ENCODE data around the gene NTNG1.
"Not testable (repeated sequence)": the region's sequence is repeated elsewhere in the genome, so short reads cannot be mapped to it uniquely, and the experiment has no call there.

The NTNG1 gene

DNA sequence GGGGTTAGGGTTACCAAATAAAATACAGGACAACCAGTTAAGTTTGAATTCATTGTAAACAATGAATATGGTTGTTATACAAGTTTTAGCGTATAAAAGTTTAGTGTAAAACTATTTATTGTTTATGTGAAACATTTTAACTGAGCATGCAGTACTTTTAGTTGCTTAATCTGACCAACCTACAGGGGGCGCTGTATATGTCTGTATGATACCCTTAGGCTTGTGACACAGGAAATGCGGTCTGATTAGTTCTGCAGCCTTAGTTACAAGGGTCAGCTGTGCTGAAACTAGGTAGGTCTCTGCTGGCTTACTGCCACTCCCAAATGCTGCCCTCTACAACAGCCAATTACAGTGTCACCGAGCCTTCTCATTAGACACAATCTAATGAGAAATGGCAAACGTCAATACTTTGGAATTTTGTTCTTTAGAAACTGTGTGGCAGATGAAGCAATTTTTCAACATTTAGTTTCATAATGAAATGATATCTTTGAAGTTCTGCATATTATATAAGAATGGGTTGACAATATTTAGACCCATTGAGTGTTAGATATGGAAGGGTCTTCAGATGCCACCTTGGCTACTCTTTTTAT is 56.2 kb downstream of the NTNG1 start:
- DNase-seq (ENCODE audit: low read depth in 2 of 2) = no peak

DNA sequence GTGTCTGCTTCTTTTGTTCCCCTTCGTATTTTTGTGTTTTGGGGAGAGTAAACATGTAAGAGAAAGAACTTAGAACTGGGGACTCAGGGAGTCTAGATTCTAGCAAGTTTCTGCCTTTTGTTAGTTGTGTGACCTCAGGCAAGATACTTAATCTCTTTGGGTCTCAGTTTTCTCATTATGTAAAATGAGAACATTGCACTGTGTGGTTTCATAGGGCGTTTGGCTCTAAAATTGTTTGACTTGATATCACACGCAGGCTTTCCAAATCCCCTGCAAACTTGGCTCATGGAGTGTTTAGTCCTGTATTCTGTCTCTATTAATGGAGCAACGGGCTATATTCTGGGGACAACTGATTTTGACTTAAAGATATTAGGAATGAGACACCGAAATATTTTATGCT is 57.7 kb downstream of the NTNG1 start:
- DNase-seq (ENCODE audit: low read depth in 2 of 2) = no peak

DNA sequence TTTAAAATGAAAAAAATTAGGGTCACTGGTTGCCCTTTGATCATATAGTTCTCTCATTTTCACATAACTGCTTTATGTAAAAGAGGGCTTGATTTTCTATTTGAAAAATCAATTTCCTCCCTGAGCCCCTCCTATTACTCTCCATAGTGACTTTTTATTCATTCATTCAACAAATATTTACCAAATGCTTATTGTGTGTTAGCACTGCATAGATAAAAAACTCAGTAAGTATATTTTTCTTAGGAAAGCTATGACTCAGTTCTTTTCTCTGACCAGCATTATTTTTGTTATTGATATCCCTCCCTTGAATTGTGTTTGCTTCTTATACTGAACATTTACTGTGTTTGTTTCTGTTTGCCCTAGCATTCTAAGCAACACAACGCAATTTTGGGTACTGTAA is 59.8 kb downstream of the NTNG1 start:
- no peak for DNase-seq (ENCODE audit: low read depth in 2 of 2)

DNA sequence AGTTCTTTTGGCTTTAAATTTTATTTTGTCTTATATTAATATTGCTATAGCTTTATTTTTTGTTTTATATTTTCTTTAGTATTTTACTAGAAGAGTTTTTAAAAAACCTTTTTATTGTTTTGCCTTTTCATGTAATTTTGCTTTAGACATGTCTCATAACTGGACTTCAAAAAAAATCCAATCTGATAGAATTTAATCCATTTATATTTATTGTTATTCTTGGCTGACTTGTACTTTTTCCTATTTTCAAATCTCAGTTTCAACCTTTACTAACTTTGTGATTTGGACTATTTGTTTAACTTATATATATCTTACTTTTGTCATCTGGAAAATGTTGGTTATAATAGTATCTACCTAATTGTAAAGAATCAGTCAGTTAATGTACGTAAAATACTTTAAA is 61.2 kb downstream of the NTNG1 start:
- DNase-seq (ENCODE audit: low read depth in 2 of 2) = no peak

DNA sequence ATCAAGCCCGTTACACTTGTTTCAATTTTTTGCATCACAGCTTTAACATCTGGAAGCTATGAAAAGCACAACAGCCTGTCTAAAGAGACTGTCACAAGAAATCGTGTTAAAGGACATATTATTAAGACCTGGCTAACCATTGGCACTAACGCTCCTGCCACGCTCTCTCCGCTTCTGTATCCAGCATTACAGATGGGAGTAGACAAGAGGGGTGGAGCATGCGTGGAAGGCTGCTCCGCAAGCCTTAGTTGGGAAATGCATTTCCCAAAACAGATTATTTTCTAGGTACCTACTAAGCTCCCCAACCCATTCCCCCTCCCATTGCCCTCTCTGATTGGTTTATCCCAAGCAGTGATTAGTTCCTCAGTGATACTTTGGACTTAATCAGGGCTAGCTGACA is 72.4 kb downstream of the NTNG1 start:
- DNase-seq (ENCODE audit: low read depth in 2 of 2) = no peak

DNA sequence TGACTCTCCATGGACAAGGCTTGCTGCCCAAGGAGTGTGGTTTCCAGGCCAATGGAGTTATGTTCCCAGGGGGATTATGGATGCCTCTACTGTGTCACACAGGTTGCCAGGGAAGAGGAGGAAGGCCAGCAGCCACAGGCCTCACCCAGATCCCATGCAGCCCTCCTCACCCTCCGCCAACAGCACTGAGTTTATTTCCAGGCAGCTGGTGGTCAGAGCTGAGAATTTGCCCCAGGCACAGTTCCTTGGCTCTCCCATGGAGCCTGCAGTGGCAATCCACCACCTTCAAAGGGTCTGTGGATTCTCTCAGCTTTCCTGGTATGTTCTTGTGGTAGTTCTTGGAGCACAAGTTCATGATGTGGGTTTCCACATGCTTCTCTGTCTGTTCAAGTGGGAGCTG is 79.2 kb downstream of the NTNG1 start:
- no peak for DNase-seq (ENCODE audit: low read depth in 2 of 2)

DNA sequence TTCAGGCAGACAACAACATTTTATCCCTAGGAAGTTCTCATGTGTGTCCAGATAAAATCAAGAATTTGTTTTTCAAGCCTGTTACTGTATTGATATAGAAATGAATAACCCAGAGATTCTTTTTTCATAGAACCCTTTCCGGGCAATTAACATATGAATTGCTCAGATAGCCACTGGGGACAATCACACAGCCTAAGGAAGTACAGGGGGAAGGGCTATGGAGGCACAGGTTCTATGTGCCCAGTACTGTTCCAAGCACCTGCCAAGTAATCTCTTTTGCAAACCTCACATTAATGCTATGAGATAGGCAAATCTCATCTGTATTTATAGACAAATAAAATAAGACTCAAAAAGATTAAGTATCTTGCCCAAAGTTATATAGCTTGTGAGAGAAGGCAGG is 84.9 kb downstream of the NTNG1 start:
- DNase-seq (ENCODE audit: low read depth in 2 of 2) = no peak

DNA sequence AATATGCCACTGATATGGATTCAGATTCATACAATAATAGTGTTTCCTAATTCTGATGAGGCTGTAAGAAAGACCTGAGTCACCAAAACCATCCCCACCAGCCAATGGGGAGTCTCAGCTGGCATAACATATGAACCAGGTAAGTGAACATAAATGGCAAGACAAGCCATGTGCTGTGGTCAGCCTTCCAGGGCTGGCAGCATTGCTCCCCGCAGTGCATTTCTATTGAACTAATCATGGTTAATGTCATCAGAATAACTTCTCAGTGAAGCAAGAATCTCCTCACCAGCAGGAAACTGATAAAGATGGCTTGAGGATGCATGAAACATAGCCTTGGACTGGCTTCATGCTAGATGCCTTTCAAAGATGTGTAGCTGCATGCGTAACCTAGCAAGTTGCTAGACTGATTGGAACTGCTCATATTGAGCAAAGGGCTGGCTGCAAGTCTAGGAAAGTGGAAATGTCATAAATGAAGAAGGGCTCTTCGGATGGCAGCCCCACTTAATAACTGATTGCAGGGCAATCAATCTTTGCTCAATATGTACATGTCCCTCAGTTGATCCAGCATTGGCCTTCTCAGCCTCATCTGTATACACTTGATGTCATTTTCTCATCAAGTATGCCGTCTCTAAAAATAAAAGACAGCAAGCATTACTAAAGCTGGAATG is 88.0 kb downstream of the NTNG1 start:
- DNase-seq (ENCODE audit: low read depth in 2 of 2) = no peak

DNA sequence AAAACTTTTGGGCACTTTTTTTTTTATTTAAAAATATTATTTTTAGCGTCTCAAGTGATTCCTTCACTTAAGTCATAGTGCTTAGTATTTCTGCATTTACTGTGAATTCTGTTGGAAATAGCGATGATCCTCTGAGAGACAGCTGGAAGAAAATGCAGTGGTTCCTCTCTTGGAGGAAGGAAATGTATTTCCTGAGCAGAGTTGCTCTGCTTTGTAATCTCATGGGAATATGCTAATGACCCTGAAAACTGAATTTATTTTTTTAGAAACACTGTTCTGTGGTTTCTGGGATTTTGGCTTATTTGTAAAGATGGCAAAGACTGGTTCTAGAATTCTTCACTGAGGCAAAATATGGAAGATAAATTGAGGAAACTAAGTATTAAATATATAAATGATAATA is 88.9 kb downstream of the NTNG1 start:
- no peak for DNase-seq (ENCODE audit: low read depth in 2 of 2)

DNA sequence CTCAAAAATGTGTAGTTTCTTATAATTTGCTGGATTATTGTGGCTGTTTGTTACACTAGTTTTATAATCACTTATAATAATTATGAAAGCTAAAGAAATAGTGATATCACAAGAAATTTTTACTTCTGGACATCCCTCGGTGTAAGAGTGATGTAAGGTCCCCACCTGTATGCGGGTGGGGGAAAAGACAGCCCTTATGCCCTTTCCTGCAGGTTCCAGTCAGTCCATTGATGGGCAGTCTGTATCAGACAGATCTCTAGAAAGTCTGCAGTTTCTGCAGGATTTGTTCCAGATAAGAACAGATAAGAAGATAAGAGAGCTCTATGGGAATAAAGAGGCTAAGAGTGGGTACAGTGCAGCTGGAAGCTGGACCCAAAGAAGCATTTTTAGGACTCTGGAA is 89.3 kb downstream of the NTNG1 start:
- DNase-seq (ENCODE audit: low read depth in 2 of 2) = no peak

DNA sequence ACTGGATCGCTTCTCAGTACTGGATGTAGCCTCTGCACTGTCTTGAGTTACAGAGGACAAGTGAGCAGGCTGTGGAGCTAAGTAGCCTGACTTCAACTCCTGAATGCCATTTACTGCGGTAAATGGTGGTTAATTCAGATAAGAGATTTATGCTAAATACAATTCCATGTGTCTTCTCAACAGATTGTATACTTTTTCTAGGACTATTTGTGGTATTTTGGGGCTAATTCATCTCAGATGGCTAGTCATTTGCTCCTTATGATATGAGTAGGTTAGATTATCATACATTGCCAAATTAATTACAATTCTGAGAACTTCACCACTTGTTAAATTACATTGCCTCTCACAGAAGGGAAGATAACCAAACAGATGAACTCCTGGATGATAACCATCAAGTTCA is 90.5 kb downstream of the NTNG1 start:
- DNase-seq (ENCODE audit: low read depth in 2 of 2) = no peak

DNA sequence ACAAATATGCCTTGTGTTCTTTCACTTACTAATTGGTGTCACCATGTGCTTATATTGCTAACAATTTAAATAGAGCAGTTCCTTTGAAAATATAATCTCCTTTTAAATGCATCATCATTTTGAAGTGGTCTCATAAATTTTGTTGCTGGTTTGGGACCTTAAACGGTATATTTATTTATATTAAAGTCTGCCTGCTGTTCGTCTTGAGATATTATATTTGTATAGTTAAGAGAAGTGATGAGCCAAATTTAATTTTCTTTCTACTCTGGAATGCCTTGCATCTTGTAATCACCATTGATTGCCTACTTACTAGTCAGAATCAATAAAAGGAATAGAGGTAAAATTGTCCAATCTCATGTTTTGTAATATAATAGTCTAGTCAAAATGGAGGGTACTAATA is 91.6 kb downstream of the NTNG1 start:
- DNase-seq (ENCODE audit: low read depth in 2 of 2) = no peak

DNA sequence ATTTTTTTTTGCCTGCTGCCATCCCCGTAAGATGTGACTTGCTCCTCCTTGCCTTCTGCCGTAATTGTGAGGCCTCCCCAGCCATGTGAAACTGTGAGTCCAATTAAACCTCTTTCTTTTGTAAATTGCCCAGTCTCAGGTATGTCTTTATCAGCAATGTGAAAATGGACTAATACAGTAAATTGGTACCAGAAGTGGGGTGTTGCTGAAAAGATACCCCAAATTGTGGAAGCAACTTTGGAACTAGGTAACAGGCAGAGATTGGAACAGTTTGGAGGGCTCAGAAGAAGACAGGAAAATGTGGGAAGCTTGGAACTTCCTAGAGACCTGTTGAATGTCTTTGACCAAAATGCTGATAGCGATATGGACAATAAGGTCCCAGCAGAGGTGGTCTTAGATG is 95.9 kb downstream of the NTNG1 start:
- not testable (repeated sequence) for DNase-seq (ENCODE audit: low read depth in 2 of 2)

DNA sequence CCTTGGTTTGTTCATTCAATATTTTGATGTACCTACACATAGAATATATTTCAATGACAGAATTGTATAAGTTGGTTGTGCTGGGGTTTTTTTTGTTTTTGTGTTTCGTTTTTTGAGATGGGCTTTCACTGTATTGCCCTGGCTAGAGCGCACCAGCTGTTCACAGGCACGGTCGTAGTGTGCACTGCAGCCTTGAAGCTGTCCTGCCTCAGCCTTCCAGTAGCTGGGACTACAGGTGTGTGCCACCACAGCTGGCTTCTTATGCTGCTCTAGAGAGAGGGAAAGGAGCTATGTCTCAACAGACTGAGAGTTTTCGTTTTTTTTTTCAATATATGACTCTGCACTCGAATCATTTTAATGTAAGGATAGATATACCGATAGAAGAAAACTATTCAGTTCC is 102.6 kb downstream of the NTNG1 start:
- DNase-seq (ENCODE audit: low read depth in 2 of 2) = no peak

DNA sequence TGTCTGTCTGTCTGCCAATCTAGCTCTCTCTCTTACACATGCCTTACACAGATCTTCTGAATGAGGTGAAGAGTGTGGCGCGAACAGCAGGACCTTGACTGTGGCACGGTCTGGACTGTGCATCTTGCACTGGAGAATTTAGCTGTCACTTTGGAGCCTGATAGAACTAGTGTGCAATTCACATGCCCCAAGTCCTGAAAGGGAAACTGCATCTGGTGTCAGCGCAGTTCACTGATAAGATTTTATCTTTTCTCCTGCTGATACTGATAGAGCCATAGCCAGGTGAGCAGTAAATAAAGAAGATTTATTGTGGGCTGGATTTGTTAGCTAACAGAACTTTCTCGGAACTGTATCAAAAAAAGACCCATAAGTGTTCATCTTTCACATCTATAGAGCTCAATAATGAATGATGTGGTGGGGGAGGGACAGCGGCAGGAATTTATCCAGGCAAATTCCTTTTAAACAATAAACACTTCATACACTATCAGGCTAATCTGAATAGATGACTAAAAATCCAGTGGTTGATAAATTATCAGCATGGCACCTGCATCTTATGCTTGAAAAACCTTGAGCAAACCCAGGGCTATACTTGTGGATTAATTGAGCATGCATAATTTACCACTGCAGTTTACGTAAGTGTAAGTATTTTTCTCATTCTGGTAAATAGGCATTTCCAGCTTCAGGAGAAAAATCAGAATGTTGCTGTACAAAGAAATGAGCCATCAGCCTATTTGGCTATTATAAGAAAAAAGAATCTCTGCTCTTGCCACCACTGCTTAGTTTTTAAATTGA is 104.1 kb downstream of the NTNG1 start:
- DNase-seq (ENCODE audit: low read depth in 2 of 2) = no peak

DNA sequence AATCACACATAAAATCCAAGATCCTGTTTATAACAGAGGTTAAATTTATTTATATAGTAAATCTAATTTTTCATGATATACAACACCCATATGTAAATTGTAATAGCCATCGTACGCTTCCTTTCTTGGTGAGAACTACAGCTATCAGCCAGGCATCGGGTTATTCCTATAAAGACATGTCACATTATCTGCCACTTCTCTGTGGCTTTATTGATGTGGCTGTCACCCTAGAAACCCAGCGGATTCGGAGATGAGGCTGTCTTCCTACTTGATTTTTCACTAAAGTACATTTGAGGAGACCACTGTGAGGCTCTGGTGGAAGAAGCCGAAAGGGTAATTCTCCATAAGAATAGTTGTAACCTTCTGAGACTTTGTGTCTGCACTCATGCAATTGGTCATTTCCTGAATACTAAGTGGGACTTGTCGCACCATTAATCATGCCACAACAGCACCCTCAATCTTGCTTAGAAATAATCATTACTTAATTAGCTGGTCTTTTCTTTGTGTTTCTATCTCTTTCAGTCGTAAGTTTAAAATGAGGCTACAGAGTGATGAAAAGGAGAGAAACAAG is 106.0 kb downstream of the NTNG1 start:
- DNase-seq (ENCODE audit: low read depth in 2 of 2) = no peak

DNA sequence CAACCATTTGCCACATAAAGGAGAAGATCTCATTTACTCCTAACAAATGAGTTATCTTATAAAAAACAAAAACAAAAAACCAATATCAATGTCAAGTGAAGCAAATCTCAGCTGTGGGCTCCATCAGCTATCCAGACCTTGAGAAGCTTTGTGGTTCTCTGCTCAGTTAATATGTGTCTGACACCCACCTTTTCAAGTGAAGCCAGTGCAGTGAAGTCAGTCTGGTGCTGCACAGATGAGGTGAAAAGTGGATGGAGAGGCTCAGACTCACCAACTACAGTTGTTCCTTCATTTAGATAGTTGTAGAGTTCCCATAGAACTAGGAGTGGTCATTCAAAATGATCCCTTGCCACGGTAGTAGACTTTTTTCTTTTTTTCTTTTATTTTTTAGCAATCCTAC is 106.8 kb downstream of the NTNG1 start:
- no peak for DNase-seq (ENCODE audit: low read depth in 2 of 2)

DNA sequence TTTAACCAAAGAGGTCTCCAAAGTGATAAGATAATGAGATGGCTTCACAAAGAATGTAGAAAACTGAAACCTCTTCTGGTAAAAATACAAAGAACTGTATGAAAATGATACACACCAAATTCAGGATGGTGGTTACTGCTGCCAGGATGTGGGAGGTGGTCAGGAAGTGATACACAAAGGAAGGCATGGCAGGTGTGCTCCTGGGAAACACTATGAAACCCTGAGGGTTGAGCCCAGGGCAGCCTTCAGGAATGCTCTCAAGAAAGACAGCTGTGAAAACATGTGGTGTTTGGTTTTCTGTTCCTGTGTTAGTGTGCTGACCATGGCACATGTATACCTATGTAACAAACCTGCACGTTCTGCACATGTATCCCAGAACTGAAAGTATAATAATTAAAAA is 109.3 kb downstream of the NTNG1 start:
- no peak for DNase-seq (ENCODE audit: low read depth in 2 of 2)

DNA sequence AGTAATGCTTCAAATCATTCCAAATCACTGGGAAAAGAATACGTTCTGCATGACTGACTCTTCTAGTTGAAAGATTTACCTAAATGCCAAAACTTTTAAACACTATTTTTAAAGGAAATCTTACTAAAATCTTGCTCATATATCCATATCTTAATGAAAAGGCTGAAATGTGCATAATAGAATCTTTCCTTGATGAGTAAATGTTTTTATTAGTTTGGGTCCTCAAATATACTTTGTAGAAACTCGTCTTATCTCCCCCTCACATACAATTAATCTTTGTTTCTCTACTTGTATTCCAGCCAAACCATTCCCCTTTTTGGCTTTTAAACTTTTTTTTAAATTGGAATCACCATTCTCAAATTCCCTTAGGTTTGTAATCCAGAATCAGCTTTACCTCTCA is 110.2 kb downstream of the NTNG1 start:
- DNase-seq (ENCODE audit: low read depth in 2 of 2) = no peak

DNA sequence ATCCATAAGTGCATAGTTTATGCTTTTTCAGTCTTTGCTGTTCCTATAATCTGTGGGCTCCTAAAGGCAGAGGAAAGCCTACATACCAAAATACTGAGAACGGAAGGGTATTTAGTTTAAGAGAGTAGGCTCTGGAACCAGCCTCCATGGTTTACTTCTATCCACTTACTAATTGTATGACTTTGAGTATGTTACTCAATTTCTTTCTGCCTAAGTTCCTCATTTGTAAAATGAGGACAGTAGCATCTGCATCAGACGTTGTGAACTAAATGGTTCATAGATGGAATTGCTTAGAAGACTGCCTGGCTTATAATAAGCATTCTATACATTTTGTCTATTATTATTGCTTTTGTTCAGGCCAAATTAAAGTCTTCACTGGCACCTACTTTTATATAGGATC is 111.0 kb downstream of the NTNG1 start:
- DNase-seq (ENCODE audit: low read depth in 2 of 2) = no peak

DNA sequence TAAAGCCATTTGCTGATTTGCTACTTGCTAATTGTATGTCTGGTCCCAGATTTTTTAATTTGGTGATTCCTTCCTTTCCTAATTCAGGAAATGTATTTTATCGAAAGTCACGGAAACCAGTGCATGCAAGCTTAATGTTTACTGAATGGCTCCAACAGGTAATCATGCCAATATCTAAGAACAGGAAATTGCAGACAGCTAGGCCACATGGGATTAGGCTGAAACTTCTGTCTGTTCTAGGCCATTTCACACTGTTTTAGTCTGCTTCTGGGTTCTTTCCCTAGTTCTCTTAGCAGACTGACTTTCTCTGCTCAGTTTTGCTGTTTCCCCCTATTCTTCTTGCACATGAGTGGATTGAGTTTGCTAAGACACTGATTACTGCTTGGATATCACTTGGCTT is 111.4 kb downstream of the NTNG1 start:
- no peak for DNase-seq (ENCODE audit: low read depth in 2 of 2)

DNA sequence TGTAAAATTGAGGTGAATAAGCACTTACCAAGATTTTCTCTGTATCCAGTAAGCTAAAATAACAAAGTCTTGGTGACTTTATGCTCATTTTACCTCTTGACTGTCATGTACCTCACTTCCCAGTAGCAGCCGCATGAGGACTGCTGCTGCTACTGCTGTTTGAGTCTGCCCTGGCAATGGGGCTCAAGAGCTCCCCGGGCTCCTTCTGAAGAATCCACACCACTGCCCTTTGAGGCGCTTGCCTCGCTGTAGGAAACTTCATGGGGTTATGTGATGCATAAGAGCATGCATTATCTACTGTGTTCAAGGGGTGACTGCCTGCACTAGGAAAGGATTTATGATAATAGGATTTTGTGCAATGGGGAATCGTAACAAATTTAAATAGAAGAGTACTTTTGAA is 113.5 kb downstream of the NTNG1 start:
- DNase-seq (ENCODE audit: low read depth in 2 of 2) = no peak

DNA sequence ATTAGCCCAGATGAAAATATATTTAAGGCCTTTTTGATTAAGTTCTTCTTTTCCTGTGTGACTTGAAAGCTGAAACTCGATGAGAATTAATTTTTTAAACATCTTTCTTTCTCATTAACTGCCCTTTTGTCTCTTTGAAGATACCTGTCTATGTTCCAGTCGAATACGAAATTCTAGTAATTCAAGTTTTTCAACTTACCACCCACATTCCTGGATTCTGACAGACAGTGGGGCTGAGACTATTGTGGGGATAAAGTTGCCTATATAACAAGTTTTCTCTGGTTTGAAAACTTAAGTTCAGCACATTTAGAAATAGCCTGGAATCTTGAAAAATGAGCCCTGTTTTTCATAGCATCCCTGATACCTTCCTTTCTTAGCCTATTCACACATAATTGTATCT is 114.6 kb downstream of the NTNG1 start:
- no peak for DNase-seq (ENCODE audit: low read depth in 2 of 2)
